Endothelial cell of umbilical vein (primary cell): ENCODE results near the gene SPAG8. TPM values are rescaled to one million over a fixed set of nuclear protein-coding genes. Genes with fewer than 3 reads are reported as not detected.

Experiments
- BruUV-seq: library from RNA; stranded (reverse); fragments of 400-500 nt; replicated peaks from 2 replicates; lab custom pipeline; 2021; lab: Mats Ljungman, UMichigan
- CTCF ChIA-PET: fragments of 300-600, 350-600 bp; sonication (Branson Sonifier 250); formaldehyde crosslinking; loops from one replicate; lab custom pipeline; 2021; ENCODE audit warnings: antibody characterized with exemption, inconsistent platforms; lab: Charles Lee
- POLR2A ChIA-PET: fragments of 300-600, 350-600 bp; sonication (Branson Sonifier 250); formaldehyde crosslinking; loops from one replicate; lab custom pipeline; 2021; ENCODE audit warnings: antibody characterized with exemption, inconsistent platforms; lab: Charles Lee
- DNase-seq: peaks from one replicate; pipeline ENCODE4 v3.0.0-alpha.2; 2011; ENCODE audit warnings: low read depth, low spot score
- FAIRE-seq: peaks from 2 replicates; lab custom pipeline; 2011; peaks lifted over from hg19 to GRCh38; lab: Jason Lieb, UNC
- H2AFZ ChIP-seq: 2 replicates; pipeline ENCODE4 v1.6.0; 2012; ENCODE audit warnings: low read depth, low read length, control low read depth, inconsistent platforms
- H3K27ac ChIP-seq: 2 replicates; pipeline ENCODE4 v1.5.1; 2011; ENCODE audit warnings: low read depth, mild to moderate bottlenecking, control low read depth, low read length, moderate library complexity; ENCODE audit not compliant: insufficient read depth
- H3K27me3 ChIP-seq, 2 experiments: 2 replicates each; pipeline versions ENCODE4 v1.6.0 to v1.6.1; 2011; ENCODE audit warnings: low read length in 2 of 2, mixed read lengths in 1 of 2; ENCODE audit not compliant: control insufficient read depth in 2 of 2, insufficient read depth in 2 of 2
- H3K36me3 ChIP-seq, 2 experiments: 2 replicates in 1 of 2; 3 replicates in 1 of 2; pipeline ENCODE4 v1.5.1; 2011; ENCODE audit warnings: low read length in 2 of 2, mild to moderate bottlenecking in 1 of 2, moderate library complexity in 1 of 2; ENCODE audit not compliant: control insufficient read depth in 2 of 2, insufficient read depth in 2 of 2; ENCODE audit errors: extremely low read depth in 1 of 2
- H3K4me1 ChIP-seq: 3 replicates; pipeline ENCODE4 v1.5.1; 2011; ENCODE audit warnings: mild to moderate bottlenecking, low read length; ENCODE audit not compliant: control insufficient read depth, insufficient read depth; ENCODE audit errors: extremely low read depth
- H3K4me2 ChIP-seq: 2 replicates; pipeline ENCODE4 v1.6.1; 2011; ENCODE audit warnings: low read length, control low read depth, mixed read lengths; ENCODE audit not compliant: insufficient read depth
- H3K4me3 ChIP-seq, 3 experiments: fragments of 200-600 bp in 1 of 3; sonication (generic), shearing (Covaris generic) in 1 of 3; replicated peaks in 1 of 3; 2 replicates each; pipeline ENCODE4 v1.5.1; 2011 to 2016; ENCODE audit warnings: control low read depth in 3 of 3, low read length in 3 of 3, mild to moderate bottlenecking in 2 of 3, inconsistent platforms in 1 of 3, low read depth in 1 of 3, moderate library complexity in 1 of 3; ENCODE audit not compliant: insufficient read depth in 1 of 3
- H3K79me2 ChIP-seq: 2 replicates; pipeline ENCODE4 v1.6.0; 2012; ENCODE audit warnings: low read length, inconsistent platforms; ENCODE audit not compliant: control insufficient read depth, insufficient read depth
- H3K9ac ChIP-seq: replicated peaks from 2 replicates; pipeline ENCODE3; 2011; ENCODE audit warnings: low read length, control low read depth; ENCODE audit not compliant: insufficient read depth; ENCODE audit errors: extremely low read depth
- H3K9me1 ChIP-seq: replicated peaks from 3 replicates; pipeline ENCODE4 v1.6.0; 2011; ENCODE audit warnings: mild to moderate bottlenecking, low read length; ENCODE audit not compliant: control insufficient read depth, insufficient read depth; ENCODE audit errors: extremely low read depth
- H3K9me3 ChIP-seq: replicated peaks from 2 replicates; pipeline ENCODE4 v1.5.1; 2012; ENCODE audit warnings: low read length, inconsistent platforms; ENCODE audit not compliant: control insufficient read depth, insufficient read depth
- H4K20me1 ChIP-seq: replicated peaks from 2 replicates; pipeline ENCODE3; 2011; ENCODE audit warnings: mild to moderate bottlenecking, low read length; ENCODE audit not compliant: control insufficient read depth, insufficient read depth; ENCODE audit errors: extremely low read depth
- CTCF ChIP-seq, 2 donors: IDR thresholded peaks; 1 replicate in 1 of 2; 2 replicates in 1 of 2; pipeline ENCODE4 v1.5.1; 2011; ENCODE audit warnings: low read length in 2 of 2, mild to moderate bottlenecking in 2 of 2, moderate library complexity in 2 of 2, control low read depth in 1 of 2, inconsistent platforms in 1 of 2, low read depth in 1 of 2; ENCODE audit not compliant: insufficient read depth in 1 of 2; ENCODE audit errors: extremely low read depth in 1 of 2
- EZH2 ChIP-seq: IDR thresholded peaks from 2 replicates; pipeline ENCODE4 v1.6.1; 2012; ENCODE audit warnings: borderline replicate concordance, low read depth, mild to moderate bottlenecking, moderate library complexity, low read length, inconsistent platforms; ENCODE audit not compliant: severe bottlenecking
- FOS ChIP-seq: IDR thresholded peaks from 2 replicates; pipeline ENCODE4 v1.6.1; 2011; ENCODE audit warnings: mild to moderate bottlenecking, low read length, moderate library complexity, borderline replicate concordance; ENCODE audit not compliant: insufficient read depth
- GATA2 ChIP-seq: IDR thresholded peaks from 2 replicates; pipeline ENCODE4 v1.7.0; 2011; ENCODE audit warnings: low read depth, mild to moderate bottlenecking, moderate library complexity, mixed read lengths, low read length; ENCODE audit not compliant: insufficient read length, insufficient read depth
- JUN ChIP-seq: IDR thresholded peaks from 2 replicates; pipeline ENCODE4 v1.6.1; 2011; ENCODE audit warnings: borderline replicate concordance, low read depth; ENCODE audit not compliant: insufficient read length, insufficient read depth
- MAX ChIP-seq: IDR thresholded peaks from 2 replicates; pipeline ENCODE4 v1.6.1; 2011; ENCODE audit not compliant: insufficient read depth, insufficient read length
- MYC ChIP-seq: IDR thresholded peaks from one replicate; pipeline ENCODE4 v1.6.1; 2011; ENCODE audit warnings: mild to moderate bottlenecking, low read depth, low read length
- POLR2A ChIP-seq: IDR thresholded peaks from 2 replicates; pipeline ENCODE4 v1.6.1; 2012; ENCODE audit warnings: low read depth, mild to moderate bottlenecking, control low read depth, low read length
- POLR2AphosphoS5 ChIP-seq: IDR thresholded peaks from 2 replicates; pipeline ENCODE4 v1.6.1; 2012; ENCODE audit warnings: low read depth, mild to moderate bottlenecking, control low read depth, low read length, moderate library complexity; ENCODE audit not compliant: insufficient read depth
- dilution Hi-C: fragments of 300-500 bp; cut with MboI; formaldehyde crosslinking; loops from one replicate; pipeline ENCODE4 v1.15.0; 2019; ENCODE audit warnings: low sequenced_read_pairs; ENCODE audit not compliant: extremely low pct_ligation_motif_present
- intact Hi-C: fragments of 100-400 bp; cut with micrococcal nuclease; formaldehyde crosslinking; loops from one replicate; pipeline ENCODE4 v1.10.0; 2022
- polyA plus RNA-seq, 4 experiments: library from polyadenylated mRNA; depleted of rRNA in 3 of 4; stranded (reverse) in 3 of 4; unstranded in 1 of 4; fragments of >200 nt; gene quantifications; 2 replicates each; pipeline versions ENCODE4 v1.2.1 to v1.2.3, GENCODE V29; 2011 to 2012; ENCODE audit warnings: missing spikeins in 1 of 4
- total RNA-seq: library from RNA; stranded (reverse); gene quantifications from 2 replicates; pipeline ENCODE4 v1.2.3, GENCODE V29; 2021

The SPAG8 gene
- total and polyA plus RNA-seq, 2 donors (not counting 3 experiments of a cell fraction or from before 2014, with no cell fraction given), result 0.21 to 0.69 TPM

GRCh38 chr9:35859310-35859989 lies 47.4 kb upstream of the SPAG8 start:
- Histone ChIP-seq H3K4me2 (no peak overlapping the region), H3K27ac (no peak overlapping the region), H2AFZ (no peak overlapping the region), H3K9ac (no peak overlapping the region), H3K79me2 (no peaks in the 10 kb centered on the region), H3K36me3 (no peaks in the 10 kb centered on the region), H4K20me1 (no peaks in the 10 kb centered on the region), H3K9me1 (no peaks in the 10 kb centered on the region), H3K27me3 (peaks cover 22 to 51% of the 10 kb centered on the region in 2 experiments), H3K4me3 (no peak overlapping the region), H3K4me1 (no peaks in the 10 kb centered on the region), H3K9me3 (no peaks in the 10 kb centered on the region)
- DNase-seq, result no peak
- TF ChIP-seq MYC, result no peak
- TF ChIP-seq POLR2AphosphoS5, result no peak
- TF ChIP-seq EZH2, result no peak
- no peak for TF ChIP-seq GATA2
- no peak for TF ChIP-seq MAX
- TF ChIP-seq CTCF (IDR thresholded peaks at IDR 0.05; ENCODE audit: extremely low read depth in 1 of 2, insufficient read depth in 1 of 2, low read depth in 1 of 2, low read length in 2 of 2), result no peak
- TF ChIP-seq JUN, result no peak
- TF ChIP-seq FOS, result no peak
- no peak for TF ChIP-seq POLR2A
- dilution Hi-C loops, result no loop called here
- CTCF ChIA-PET, result interaction anchor here (1.0 to 4.8 kb wide), 5 partner anchors 11 to 69 kb away, joined by 3 to 27 read pairs (median 13); partner anchors contain the start of gene OR13J1
- no peak for FAIRE-seq
- POLR2A ChIA-PET, result no interaction called here
- intact Hi-C loops, result no loop called here
- BruUV-seq, result no TSS peak
